HG03108 (cell line): ENCODE data around the gene TEX19.

Source experiments
- ATAC-seq: cut with Tn5 transposase; IDR thresholded peaks from one replicate; pipeline ENCODE4 v1.9.1; 2021; ENCODE audit warnings: moderate library complexity; ENCODE audit not compliant: unreplicated experiment

TEX19 gene

DNA sequence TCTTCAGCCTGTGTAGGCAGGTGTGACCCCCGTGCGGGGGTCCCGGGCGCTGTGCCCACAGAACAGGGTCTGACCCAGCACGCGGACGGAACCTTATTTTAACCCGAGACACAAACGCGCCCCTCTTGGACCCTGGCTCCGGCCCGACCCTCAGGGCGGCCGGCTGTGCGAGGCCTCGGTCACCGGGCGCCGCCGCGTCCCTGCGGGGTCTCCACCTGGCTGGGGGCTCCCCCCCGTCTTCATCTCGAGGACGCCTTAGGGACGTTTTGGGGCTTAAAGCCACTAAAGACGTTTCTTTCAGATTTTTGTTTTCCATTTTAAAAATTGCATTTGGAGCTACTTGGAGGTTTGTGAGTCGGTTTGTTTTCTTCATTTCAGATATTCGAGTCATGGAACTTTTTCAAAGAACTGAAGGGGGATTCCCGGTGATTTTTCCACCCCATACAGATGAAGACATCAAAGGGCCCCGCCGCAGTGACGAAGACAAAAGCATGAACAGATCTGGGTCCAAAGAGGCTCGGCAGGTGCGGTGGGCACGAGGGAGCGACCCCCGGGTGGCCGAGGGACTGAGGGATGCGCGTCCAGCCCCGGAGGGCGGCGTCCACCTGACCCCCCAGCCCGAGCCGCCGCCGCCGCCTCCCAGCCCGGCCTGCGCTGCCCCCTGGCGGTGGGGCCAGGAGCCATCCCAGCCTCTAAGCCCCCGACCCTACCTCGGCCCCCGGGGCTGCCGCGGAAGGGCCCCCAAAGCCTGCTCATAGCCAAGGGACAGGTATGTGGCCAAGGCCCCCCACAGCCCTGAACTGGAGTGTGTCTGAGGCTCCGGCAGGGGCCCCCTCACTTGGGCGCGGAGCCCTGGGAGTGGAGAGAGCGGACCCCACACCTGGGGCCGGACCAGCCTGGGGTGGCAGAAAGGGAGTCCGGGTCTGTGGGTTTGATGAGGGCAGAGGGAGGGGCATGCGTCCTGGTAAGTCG is 37.8 kb upstream of the TEX19 start:
- no peak for ATAC-seq

- ATAC-seq, result no peak
Measured at GRCh38 chr17:82321947-82322466, 37.0 kb upstream of the TEX19 start.

DNA sequence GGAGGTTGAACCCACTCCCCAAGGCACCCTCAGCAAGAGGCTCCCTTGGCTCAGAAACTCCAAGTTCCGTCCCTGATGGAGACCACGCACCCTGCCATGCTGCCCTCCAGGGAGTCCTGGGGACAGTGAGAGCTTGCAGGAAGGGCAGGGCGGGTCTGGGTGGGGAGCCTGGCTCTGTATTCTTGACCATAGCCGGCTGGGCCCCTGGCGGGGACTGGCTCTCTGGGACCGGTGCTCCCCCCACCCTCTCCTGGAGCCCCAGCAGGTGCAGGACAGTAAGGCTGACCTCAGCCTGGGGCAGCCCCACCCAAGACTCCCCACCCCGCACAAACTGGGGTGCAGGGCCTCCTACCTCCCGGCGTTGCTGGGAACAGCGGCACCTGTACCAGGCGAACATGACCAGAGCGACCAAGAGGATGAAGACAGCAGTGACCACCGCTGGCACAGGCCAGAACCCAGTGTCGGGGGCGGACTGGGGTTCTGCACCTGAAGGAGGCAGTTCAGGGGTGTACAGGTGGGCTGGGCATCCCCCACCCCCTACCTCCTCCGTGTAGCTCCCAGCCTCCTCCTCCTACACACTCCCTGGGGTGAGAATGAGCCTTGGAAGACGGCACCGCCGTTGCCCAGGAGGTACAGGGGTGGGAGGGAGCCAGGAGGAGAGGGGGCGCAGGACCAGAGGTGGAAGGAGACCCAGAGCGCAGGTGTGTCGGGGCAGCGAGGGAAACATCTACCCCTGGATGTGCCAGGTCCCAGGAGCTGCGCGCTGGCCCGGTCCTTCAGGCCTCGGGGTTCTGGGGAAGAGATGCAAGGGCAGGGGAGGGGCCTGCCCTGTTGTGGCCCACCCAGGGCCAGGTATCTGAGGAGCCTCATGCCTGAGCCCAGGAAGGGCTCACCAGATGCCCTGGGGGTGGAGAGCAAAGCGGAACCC is 36.3 kb upstream of the TEX19 start:
- no peak for ATAC-seq

- no peak for ATAC-seq
Measured at GRCh38 chr17:82323514-82324234, 35.4 kb upstream of the TEX19 start.

DNA sequence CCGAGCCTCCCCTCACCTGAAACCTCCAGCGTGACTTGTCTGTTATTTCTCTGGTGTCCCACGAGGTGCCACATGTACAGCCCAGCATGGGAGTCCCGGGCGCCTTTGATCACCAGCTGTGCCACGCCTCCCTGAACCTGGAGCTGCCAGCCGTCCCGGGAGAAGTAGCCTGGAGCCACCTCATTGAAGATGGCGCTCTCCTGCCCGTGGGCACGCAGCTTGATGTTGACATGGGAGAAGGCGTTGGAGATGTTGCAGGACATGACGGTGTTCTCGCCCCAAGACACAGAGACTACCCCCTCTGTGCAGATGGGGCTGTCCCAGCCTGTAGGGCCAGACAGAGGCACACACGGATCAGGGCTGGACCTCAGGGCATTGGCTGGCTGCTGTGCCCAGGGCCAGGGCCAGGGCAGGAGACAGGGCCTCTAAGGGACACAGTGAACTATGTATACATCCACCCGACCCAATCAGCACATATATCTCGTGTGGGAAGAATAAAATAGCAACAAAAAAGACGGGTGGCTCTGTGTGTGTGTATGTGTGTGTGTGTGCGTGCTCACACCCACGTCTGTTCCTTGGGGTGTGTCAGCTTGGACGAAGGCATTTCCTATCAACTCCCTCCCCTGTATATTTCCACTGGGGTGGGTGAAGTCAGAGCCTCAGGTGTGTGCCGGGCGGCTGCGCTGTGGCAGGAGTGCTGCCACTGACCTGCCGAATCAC is 34.3 kb upstream of the TEX19 start:
- no peak for ATAC-seq

- ATAC-seq, result no peak
Measured at GRCh38 chr17:82325286-82326180, 33.5 kb upstream of the TEX19 start.

GRCh38 chr17:82327289-82327688 is 31.8 kb upstream of the TEX19 start:
- no peak for ATAC-seq

- no peak for ATAC-seq
Measured at GRCh38 chr17:82327757-82328140, 31.3 kb upstream of the TEX19 start.

GRCh38 chr17:82328141-82328993 is 30.7 kb upstream of the TEX19 start:
- no peak for ATAC-seq

DNA sequence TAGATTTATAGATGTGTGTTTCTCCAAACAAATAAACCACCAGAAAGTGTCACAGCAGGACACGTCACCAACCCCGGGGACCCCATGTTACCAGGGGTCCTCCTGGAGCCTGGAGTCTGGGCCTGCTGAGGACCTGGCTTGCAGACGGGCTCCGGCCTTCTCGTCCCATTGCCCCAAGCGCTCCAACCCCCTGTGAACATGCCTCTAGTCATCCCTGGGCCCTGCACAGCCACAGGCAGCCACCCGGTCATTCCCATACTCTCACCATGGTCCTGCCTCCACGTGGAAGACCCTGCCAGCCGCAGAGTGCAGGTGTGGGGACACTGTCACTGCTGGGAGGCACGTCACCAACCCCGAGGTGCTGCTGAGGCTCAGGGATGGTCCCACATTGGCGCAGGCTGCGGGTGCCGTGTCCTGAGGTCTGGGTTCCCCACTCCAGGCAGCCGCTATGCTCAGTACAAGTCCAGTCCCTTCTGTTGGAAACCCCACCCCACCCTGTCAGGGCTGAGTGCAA is 30.0 kb upstream of the TEX19 start:
- ATAC-seq, result no peak

- ATAC-seq, result no peak
Measured at GRCh38 chr17:82329683-82330321, 29.2 kb upstream of the TEX19 start.

GRCh38 chr17:82330322-82331239 is 28.5 kb upstream of the TEX19 start:
- ATAC-seq, result no peak

DNA sequence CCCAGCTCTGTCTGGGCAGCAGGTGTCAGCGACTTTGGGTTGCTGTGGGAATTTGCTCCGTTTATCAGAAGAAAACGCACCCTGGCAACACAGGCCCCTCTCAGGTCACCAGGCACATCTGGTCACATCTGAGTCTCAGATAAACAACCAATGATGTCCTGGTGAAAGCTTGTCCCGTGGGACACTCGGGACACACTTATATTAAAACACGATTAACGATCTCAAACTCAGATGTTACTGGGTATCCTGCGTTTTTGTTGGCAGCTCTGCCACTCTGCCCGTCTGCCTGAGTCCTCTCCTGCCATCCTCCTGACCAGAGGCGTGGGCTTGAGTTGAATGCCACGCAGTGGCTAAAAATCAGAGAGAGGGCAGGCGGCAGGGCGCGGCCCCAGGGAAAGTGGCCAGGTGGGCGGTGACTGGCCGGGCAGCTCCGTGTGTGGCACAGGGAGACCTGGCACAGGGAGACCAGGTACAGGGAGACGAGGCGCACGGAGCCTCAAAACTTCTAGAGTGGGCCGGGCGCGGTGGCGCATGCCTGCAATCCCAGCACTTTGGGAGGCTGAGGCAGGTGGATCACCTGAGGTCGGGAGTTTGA is 27.6 kb upstream of the TEX19 start:
- no peak for ATAC-seq

- ATAC-seq, result no peak
Measured at GRCh38 chr17:82332669-82333278, 26.3 kb upstream of the TEX19 start.

- no peak for ATAC-seq
Measured at GRCh38 chr17:82333279-82334171, 25.5 kb upstream of the TEX19 start, which contains the start of gene SECTM1. TSS of gene SECTM1 (minus strand) at chr17:82333766. CDS start at chr17:82327240, 6,526 bp downstream.
